Activated T-cell treated with anti-CD3 and anti-CD28 coated beads for 4 hours (primary cell): ENCODE data around the gene MSMP.

Experiments
- DNase-seq: peaks from one replicate; pipeline ENCODE4 v3.0.0-alpha.2; 2020

MSMP gene

GRCh38 chr9:35771075-35771433 lies 17.0 kb upstream of the MSMP start:
- DNase-seq = no peak

- DNase-seq = no peak
Observed at GRCh38 chr9:35769763-35770162, 15.7 kb upstream of the MSMP start.

DNA sequence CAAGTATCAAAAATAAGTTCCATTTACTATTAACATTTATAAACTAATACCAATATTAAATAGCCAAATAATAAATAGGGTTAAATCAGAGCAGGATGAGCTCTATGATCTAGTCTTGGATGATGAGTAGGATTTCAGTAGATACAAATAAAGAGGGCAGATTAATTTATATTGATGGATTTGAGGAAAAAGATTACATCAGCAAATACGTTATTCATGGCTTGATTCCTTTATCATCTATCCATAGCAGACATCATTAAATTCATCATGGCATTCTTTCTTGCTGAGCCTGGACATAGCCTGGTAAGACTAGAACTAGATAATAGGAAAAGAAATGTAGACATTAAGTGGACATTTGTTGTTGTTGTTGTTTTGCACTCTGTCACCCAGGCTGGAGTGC lies 13.4 kb upstream of the MSMP start:
- no peak for DNase-seq

GRCh38 chr9:35766997-35767396 lies 12.9 kb upstream of the MSMP start:
- no peak for DNase-seq

- DNase-seq = no peak
Observed at GRCh38 chr9:35763803-35764202, 9.7 kb upstream of the MSMP start.

DNA sequence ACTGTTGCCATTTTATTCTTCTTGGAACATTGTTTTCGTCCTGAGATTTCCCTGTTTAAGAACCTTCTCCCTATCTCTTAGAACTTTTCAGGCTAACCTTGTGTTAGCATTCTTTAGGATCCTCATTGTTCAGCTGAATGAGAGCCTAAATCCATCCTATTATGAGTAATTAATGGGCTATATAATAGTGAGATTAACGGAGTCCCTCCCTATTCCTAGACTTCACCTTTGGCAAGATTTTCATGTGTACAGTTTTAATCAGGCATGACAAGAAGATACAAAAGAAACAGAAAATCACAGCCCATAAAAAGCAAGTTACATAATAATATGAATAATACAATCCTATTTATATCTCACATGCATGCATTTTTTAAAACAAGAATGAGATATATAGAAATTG lies 9.1 kb upstream of the MSMP start:
- no peak for DNase-seq

DNA sequence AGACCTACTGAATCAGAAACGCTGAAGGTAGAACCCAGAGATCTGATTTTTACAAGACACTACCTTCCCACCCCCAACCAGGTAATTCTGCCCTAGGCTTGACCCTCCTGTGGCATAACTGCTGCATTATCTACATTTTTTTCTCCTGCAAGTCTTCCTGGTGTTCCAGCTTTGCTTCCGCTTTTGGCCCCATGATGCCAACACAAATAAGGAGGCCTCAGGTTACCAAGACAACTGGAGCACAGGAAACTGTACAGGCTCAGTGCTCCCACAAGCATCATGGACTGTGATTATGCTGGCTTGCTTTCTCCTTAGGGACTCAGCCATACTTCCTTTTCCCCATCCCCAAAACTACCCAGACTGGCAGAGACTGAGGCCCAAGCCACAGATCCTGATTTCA lies 6.6 kb upstream of the MSMP start:
- DNase-seq = no peak

GRCh38 chr9:35759795-35760194 lies 5.7 kb upstream of the MSMP start:
- DNase-seq = no peak

DNA sequence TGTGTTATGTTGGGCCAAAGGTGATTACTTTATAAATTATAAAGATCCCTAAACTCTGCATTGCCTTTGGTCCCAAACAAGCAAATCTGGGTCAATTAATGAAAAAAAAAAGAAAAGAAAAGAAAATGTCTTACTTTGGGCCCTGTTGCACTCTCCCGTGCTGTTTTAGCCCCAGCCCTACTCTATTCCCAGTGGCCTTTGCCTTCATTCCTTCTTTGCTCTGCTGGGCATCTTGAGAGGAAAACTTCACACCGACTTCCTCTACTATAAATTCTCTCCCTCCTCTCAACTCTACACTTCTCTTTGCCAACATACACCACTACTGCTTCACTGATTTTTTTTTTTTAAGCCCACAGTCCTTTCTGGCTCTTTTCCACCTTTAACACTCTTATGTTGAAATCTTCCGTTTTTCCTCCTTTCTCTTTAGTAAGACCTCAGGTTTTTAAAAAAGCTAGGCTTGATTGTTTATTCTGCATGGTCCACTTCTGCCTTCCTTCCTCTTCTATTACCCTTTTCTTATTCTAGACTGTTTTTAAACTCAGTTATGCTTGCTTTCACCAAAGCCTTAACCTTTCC lies 4.5 kb upstream of the MSMP start:
- DNase-seq = no peak

GRCh38 chr9:35757892-35758275 lies 3.8 kb upstream of the MSMP start:
- no peak for DNase-seq

DNA sequence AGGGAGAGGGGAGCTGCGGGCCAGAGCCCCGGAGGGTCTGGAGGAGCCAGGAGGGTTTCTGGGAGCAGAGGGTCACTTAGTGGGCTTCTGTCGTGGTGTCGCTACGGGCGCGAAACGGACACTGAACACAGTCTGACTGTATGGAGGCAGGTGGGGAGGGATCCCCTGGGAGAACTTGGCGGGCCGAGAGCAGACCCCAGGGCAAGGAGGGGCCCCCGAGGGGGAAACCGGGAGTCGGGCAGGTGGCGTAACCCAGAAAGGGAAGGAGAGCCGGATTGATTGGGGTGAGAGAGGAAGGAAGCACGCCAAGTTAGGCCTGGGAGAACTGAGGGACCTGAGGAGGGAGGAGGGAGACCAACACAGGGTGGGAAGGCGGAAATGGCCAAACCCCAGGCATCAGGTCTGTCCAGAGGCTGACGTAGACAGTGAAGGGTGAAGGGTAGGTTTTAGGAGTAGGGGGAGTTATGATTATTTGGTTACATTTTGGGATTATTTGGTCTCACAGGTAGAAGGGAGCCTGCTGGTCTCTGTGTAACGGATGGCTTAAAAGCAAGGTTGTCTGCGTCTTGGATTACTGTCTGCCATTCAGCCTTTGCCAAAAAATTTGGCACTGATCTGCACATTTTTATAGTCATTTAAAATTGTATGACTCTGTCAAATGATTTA lies 3.3 kb upstream of the MSMP start:
- DNase-seq = no peak

DNA sequence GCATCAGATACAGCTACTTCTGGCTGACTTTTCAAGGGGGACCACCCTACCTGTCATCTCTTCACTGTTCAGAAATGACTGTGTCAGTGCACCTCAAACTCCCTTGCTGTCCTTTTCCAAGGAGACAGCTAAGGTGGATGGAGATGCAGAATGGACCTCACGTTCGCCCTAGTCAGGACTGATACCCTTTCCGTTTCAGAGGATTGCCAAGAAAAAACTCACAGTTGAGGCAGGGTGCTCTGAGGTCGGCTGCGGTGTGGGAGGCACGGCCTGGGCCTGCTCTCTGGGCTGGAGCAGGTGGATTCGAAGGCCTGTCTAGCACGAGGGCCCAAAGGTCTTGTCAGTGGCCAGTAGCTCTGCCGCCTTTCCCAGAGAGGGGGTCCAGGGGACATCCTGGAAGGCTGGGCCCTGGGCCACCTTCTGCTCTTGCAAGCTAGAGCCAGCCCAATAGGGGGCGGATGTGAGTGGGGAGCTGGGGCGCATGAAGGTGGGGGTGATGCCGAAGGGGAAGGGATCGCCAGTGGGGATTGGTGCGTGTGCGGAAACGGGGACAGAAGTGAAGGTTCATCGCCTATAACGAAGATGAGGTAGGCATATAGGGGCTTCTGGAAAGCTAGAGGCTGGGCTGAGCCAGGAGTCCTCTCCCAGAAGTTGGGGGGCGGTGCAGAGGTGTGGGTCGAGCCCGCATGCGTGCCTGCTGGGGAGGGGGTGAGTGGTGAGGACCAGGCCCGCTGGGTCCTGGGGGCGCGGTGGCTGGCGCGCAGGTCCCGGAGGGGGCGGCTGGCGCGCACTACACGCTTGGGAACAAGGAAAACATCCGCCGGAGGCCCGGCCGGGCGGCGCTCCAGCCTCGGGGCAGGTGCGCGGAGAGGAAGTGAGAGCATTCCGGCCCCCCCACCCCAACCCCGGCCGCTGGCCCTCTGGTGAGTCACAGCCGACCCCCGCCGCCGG lies 2.5 kb upstream of the MSMP start:
- DNase-seq = peak; percentile 76

GRCh38 chr9:35755071-35755470 lies 995 bp upstream of the MSMP start:
- no peak for DNase-seq

GRCh38 chr9:35753466-35753865 lies 610 bp downstream of the MSMP start:
- no peak for DNase-seq

DNA sequence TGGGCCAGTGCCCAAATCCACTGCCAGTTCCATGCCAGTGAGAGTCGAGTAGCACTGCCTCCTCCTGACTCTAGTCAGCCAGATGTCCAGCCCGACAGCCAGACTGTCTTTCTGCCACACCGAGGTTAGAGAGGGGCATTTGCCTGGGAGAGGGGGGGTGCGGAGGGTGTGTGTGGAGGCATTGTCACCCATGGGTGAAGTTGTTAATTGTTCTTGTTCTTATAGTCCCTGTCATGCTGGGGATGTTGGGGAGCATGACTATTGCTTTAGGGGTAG lies 3.9 kb downstream of the MSMP start:
- no peak for DNase-seq

DNA sequence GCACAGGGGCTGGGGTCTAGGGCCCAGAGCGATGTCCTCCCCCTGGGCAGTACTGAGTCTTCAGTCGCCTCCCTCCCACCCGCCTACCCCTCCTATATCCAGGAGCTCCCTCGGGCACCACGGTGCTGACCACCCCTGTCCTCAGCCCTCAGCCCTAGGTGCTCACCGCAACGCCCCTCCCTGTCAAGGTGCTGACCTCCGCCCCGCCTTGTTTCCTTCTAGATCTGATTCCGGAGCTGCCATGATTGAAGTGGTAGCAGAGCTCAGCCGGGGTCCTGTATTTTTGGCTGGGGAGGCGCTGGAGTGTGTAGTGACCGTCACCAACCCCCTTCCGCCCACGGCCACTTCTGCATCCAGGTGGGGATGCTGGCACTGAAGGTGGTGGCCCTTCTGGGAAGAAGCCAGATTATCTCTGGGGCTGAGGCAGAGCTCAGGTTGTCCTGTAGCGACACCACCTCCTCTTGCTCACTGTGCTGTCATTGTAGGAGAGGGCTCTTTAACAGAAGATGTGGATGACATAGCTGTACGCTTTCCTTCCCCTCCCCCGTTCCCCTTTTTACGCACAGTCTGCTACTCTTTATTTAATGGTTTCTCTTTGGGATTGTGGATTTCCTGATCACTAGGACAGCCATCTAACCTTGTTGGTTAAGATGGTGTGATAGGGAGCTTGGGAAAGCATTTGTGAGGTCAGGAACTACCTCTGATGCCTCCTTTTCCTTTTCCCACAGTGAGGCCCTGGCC lies 4.4 kb downstream of the MSMP start:
- no peak for DNase-seq

- no peak for DNase-seq
Observed at GRCh38 chr9:35748858-35749514, 5.1 kb downstream of the MSMP start, which contains the start of the genes GBA2 and RGP1. Gene GBA2 (minus strand): TSS chr9:35749228. CDS start chr9:35748704, 524 bp downstream. Gene RGP1 (plus strand): TSS chr9:35749287. CDS start chr9:35749756, 469 bp downstream.

DNA sequence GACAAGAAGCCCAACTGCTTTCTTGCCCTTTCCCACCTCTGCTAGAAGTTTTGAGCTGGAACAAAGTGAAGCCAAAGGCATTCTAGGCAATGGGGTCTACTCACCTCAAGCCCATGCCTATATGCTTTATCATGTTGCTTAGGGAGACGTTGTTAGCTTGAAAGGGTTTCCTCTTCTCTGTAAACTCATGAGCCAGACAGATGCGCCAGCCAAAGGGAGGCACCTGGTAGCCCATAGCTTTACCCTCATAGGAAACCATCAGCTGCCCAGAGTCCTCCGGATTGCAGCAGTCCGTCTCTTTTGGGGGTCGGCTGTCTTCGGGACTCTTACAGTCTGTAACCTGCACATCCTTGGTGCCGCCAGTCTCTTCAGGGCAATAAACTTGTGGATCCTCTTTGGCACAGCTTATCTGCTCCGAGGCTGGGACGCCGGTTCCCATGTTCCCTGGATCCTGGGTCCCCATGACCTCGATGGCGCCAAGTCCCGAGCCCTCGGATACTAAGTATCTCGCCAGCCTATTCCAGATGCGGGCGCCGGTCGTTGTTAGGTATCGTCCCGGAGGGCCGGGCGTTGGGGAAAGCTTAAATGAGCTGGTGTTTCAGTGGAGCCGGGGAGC lies 5.7 kb downstream of the MSMP start:
- no peak for DNase-seq

DNA sequence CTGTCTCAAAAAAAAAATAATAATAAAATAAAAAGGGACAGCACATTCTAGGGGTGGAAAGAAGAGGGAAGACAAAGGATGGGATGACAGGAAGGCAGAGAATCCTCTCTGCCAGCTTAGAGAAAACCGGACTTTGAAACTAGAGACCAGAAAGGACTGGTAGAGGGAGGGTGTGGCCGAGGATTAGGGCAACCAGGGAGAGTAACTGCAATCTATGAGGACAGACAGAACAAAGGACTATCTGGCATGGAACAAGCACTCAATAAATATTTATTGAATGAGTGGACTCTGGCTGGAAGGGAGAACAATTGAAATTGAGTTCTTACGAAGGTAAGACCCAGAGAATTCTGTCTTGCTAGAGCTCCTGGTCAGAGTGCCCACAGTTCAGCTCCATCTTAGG lies 7.5 kb downstream of the MSMP start:
- no peak for DNase-seq

GRCh38 chr9:35745569-35745968 lies 8.5 kb downstream of the MSMP start:
- DNase-seq = no peak

GRCh38 chr9:35743880-35744518 lies 10.1 kb downstream of the MSMP start:
- DNase-seq = no peak

DNA sequence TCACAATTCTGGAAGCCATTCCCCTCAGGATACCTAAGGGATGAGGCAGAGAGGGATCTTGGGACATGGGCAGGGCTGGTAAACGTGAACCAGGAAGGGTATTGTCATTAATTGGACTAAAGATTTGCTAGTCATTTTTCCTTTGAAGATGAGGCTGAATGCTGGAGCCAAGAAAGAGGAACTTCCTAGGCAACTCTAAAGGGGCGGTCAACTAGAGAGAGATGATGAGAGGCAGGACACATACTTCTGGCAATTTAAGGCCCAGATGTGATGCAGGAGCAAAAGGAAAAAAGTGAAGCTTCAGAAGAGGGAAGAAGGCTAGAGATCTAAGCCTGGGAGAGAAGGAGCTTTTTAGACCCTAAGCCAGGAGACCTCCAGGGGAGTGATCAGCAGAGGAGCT lies 10.6 kb downstream of the MSMP start:
- no peak for DNase-seq
